Measurements from ENCODE around the gene ZNRF4. TPM values are rescaled to one million over a fixed set of nuclear protein-coding genes. Genes with fewer than 3 reads are reported as not detected.
A peak's percentile ranks its signal among the peaks of the same experiment; 100 is the strongest.

Gene ZNRF4
- total and polyA plus RNA-seq, 2 of the 8 experiments (the other 6 are each of a cell fraction or from before 2014, with no cell fraction given) = not detected

DNA sequence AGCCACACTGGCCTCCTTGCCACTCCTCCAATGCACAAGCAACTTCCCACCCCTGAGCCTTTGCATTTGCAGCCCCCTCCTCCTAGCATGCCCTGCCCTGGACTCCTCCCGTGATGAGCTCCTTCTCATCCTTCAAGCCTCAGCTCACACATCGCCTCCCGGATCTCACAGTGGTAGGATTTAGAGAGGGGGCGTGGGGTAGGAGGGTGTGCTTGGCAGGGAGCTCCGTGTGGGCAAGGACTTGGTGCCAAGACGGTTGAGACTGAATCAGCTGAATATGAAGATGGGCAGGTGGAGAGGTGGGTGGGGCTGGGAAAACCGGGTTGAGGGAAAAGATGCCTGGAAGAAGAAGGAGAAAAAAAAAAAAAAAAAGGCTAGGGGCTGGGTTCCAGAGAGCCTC, 48.4 kb upstream of the ZNRF4 start:
- Histone ChIP-seq H2AFZ (ENCODE audit: low read length) (no peak overlapping the region), H2BK5ac (ENCODE audit: low read depth, low read length) (no peak overlapping the region), H3K27ac (ENCODE audit: low read depth, low read length) (no peak overlapping the region), H4K20me1 (replicated peaks in 1 of 2; ENCODE audit: control insufficient read depth in 1 of 2, insufficient read depth in 2 of 2, low read length in 2 of 2) (peaks cover 0 to 2% of the 10 kb centered on the region in 2 experiments), H3K23me2 (ENCODE audit: low read depth, low read length) (no peaks in the 10 kb centered on the region), H3K79me2 (ENCODE audit: control insufficient read depth in 1 of 2, insufficient read depth in 2 of 2, low read length in 2 of 2) (no peaks in the 10 kb centered on the region), H3K79me1 (ENCODE audit: low read depth, low read length) (no peaks in the 10 kb centered on the region), H3K36me3 (ENCODE audit: control insufficient read depth in 2 of 4, insufficient read depth in 4 of 4, low read length in 3 of 4) (no peaks in the 10 kb centered on the region), H3K23ac (ENCODE audit: insufficient read length) (no peak overlapping the region), H4K5ac (ENCODE audit: insufficient read length, low read depth, low read length) (no peak overlapping the region), H4K91ac (replicated peaks; ENCODE audit: insufficient read length, low read length) (no peak overlapping the region), H3K18ac (ENCODE audit: extremely low read depth, low read length) (no peak overlapping the region), H3K9ac (replicated peaks in 1 of 4; ENCODE audit: extremely low read depth in 1 of 4, low read depth in 3 of 4, low read length in 3 of 4) (no peak overlapping the region), H2AK5ac (ENCODE audit: low read depth, low read length) (no peak overlapping the region), H4K8ac (ENCODE audit: extremely low read depth, insufficient read depth, low read length) (no peak overlapping the region), H3K14ac (ENCODE audit: insufficient read length) (no peak overlapping the region), H2BK120ac (replicated peaks; ENCODE audit: low read depth, low read length) (no peak overlapping the region), H3K4me2 (ENCODE audit: insufficient read depth in 1 of 2, low read depth in 2 of 2, low read length in 2 of 2) (no peak overlapping the region), H2BK20ac (ENCODE audit: low read length) (no peak overlapping the region), H3K4ac (replicated peaks; ENCODE audit: insufficient read length, low read depth, low read length) (no peak overlapping the region), H3K27me3 (replicated peaks in 1 of 4; ENCODE audit: control insufficient read depth in 3 of 4, extremely low read depth in 1 of 4, insufficient read depth in 3 of 4, low read length in 3 of 4) (peaks cover 0 to 3% (median under 1%) of the 10 kb centered on the region in 4 experiments; a peak in 1 of 7 replicates), H3K4me3 (ENCODE audit: extremely low read depth in 1 of 4, insufficient read depth in 2 of 4, low read depth in 3 of 4, low read length in 4 of 4) (no peak overlapping the region), H3K56ac (replicated peaks; ENCODE audit: insufficient read length, low read depth, low read length) (no peak overlapping the region), H2BK12ac (ENCODE audit: low read depth, low read length) (no peak overlapping the region), H2BK15ac (ENCODE audit: low read length) (0 out of 2 replicates have a peak overlapping the region, but pooled peaks have one; percentile 61), H3K4me1 (replicated peaks in 1 of 4; ENCODE audit: control insufficient read depth in 3 of 4, insufficient read depth in 4 of 4, low read length in 3 of 4) (no peaks in the 10 kb centered on the region; a peak in 1 of 7 replicates), H3K9me3 (ENCODE audit: insufficient read depth in 2 of 2, low read depth in 1 of 2, low read length in 1 of 2) (peaks cover 0 to 3% of the 10 kb centered on the region in 2 experiments; a peak in 2 of 4 replicates)
- ChIA-PET POLR2A (ENCODE audit: partially characterized antibody) (no interaction called here), CTCF (ENCODE audit: partially characterized antibody) (interaction anchor here (0.6 kb wide), 1 partner anchor 117 kb away, joined by 3 read pairs; no protein-coding TSS in a partner anchor)
- no peak for DNase-seq (ENCODE audit: low read depth in 1 of 2, low spot score in 2 of 2)
- no peak for FAIRE-seq
- TF ChIP-seq MAFK (IDR thresholded peaks at IDR 0.05; ENCODE audit: low read depth, low read length) (no peak), EZH2 (IDR thresholded peaks at IDR 0.05; ENCODE audit: low read depth, low read length, severe bottlenecking) (no peak), KDM1A (IDR thresholded peaks at IDR 0.05; ENCODE audit: borderline replicate concordance, low read length) (no peak), SIN3A (conservative IDR thresholded peaks at IDR 0.05 in 1 of 2, IDR thresholded peaks at IDR 0.05 in 1 of 2; ENCODE audit: low read depth in 1 of 2, low read length in 2 of 2) (no peak), POLR2A (IDR thresholded peaks at IDR 0.05; ENCODE audit: control extremely low read depth in 1 of 2, low read depth in 2 of 2, low read length in 2 of 2) (no peak), FOSL1 (IDR thresholded peaks at IDR 0.05; ENCODE audit: insufficient read depth, low read depth, low read length) (no peak), SIX5 (IDR thresholded peaks at IDR 0.05; ENCODE audit: low read depth, low read length) (no peak), CHD2 (IDR thresholded peaks at IDR 0.05; ENCODE audit: low read length) (no peak), RBBP5 (IDR thresholded peaks at IDR 0.05; ENCODE audit: borderline replicate concordance, low read depth, low read length) (no peak), EGR1 (IDR thresholded peaks at IDR 0.05; ENCODE audit: borderline replicate concordance, low read depth, low read length) (no peak), TAF1 (IDR thresholded peaks at IDR 0.05; ENCODE audit: low read depth, low read length) (no peak)
- TF ChIP-seq, protein P1, sequence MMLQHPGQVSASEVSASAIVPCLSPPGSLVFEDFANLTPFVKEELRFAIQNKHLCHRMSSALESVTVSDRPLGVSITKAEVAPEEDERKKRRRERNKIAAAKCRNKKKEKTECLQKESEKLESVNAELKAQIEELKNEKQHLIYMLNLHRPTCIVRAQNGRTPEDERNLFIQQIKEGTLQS (IDR thresholded peaks at IDR 0.05; ENCODE audit: insufficient read depth, low read depth, low read length) = no peak
- WGBS, 2 experiments (ENCODE audit: extremely low coverage in 1 of 2, insufficient coverage in 1 of 2, insufficient read length in 1 of 2, insufficient replicate concordance in 2 of 2, low coverage in 1 of 2, low lambda C conversion rate in 2 of 2, missing lambda C conversion rate in 1 of 2) = 86% methylated on average over 6 of the region's 7 CpGs; no CpG with 5 or more reads in 1 of the 2 experiments
